ENCODE data around the gene ZNF736.
"Not testable (repeated sequence)": the region's sequence is repeated elsewhere in the genome, so short reads cannot be mapped to it uniquely, and the experiment has no call there.

The ZNF736 gene

GRCh38 chr7:64312826-64313225 lies 935 bp upstream of the ZNF736 start:
- ChIA-PET CTCF (no interaction called here), POLR2A (interaction anchor here (2.2 kb wide), 1 partner anchor 250 kb away, joined by 16 read pairs; the partner anchor contains the start of gene ZNF680)
- Histone ChIP-seq H3K4me1 (ENCODE audit: control insufficient read depth, insufficient read depth, low read length) (no peaks in the 10 kb centered on the region), H3K4me3 (ENCODE audit: low read depth, low read length) (no peak overlapping the region), H3K27ac (ENCODE audit: extremely low read depth, low read depth, low read length) (no peak overlapping the region), H3K36me3 (ENCODE audit: control insufficient read depth in 2 of 2, insufficient read depth in 1 of 2, low read length in 2 of 2) (peaks cover 0 to 13% of the 10 kb centered on the region in 2 experiments; a peak in 1 of 3 replicates), H3K9me3 (ENCODE audit: control insufficient read depth, insufficient read depth, low read depth, low read length) (no peaks in the 10 kb centered on the region)
- no peak for TF ChIP-seq ZNF777 (tag by site-specific recombination; IDR thresholded peaks at IDR 0.05; ENCODE audit: borderline replicate concordance)
- TF ChIP-seq GLIS1 (tag by site-specific recombination; IDR thresholded peaks at IDR 0.05): no peak

- Histone ChIP-seq H3K4me1 (ENCODE audit: control insufficient read depth, insufficient read depth, low read length) (no peaks in the 10 kb centered on the region), H3K36me3 (ENCODE audit: control insufficient read depth in 2 of 2, insufficient read depth in 1 of 2, low read length in 2 of 2) (peaks cover 0 to 16% of the 10 kb centered on the region in 2 experiments; a peak in 1 of 3 replicates), H3K4me3 (ENCODE audit: low read depth, low read length) (peak overlapping the region; percentile 67), H3K9me3 (ENCODE audit: control insufficient read depth, insufficient read depth, low read depth, low read length) (no peaks in the 10 kb centered on the region), H3K27ac (ENCODE audit: extremely low read depth, low read depth, low read length) (no peak overlapping the region; the same call in 1 of the 2 replicates)
- ChIA-PET POLR2A (interaction anchor here (2.2 kb wide), 1 partner anchor 248 kb away, joined by 16 read pairs; the partner anchor contains the start of gene ZNF680), CTCF (no interaction called here)
- TF ChIP-seq ZNF121 (tag by site-specific recombination; IDR thresholded peaks at IDR 0.05) (0 out of 2 replicates have a peak, but pooled peaks have one; percentile 35), ZNF155 (tag by site-specific recombination; IDR thresholded peaks at IDR 0.05) (no peak)
These were observed 805 bp downstream of the ZNF736 start for GRCh38 chr7:64314566-64314965.

GRCh38 chr7:64316031-64316742 lies 2.4 kb downstream of the ZNF736 start:
- H3K27ac ChIP-seq (ENCODE audit: extremely low read depth, low read depth, low read length); H3K4me1 ChIP-seq (ENCODE audit: control insufficient read depth, insufficient read depth, low read length); CTCF ChIA-PET; H3K9me3 ChIP-seq (ENCODE audit: control insufficient read depth, insufficient read depth, low read depth, low read length); H3K4me3 ChIP-seq (ENCODE audit: low read depth, low read length): not testable (repeated sequence)
- peaks cover 0 to 14% of the 10 kb centered on the region in 2 experiments; a peak in 1 of 3 replicates for H3K36me3 ChIP-seq (ENCODE audit: control insufficient read depth in 2 of 2, insufficient read depth in 1 of 2, low read length in 2 of 2)
- POLR2A ChIA-PET: interaction anchor here (1.0 to 1.6 kb wide), 2 partner anchors 9 kb away, joined by 3 read pairs; no protein-coding TSS in a partner anchor

- Histone ChIP-seq H3K27ac (ENCODE audit: extremely low read depth, low read depth, low read length) (no peak overlapping the region), H3K4me3 (ENCODE audit: low read depth, low read length) (no peak overlapping the region), H3K36me3 (ENCODE audit: control insufficient read depth in 2 of 2, insufficient read depth in 1 of 2, low read length in 2 of 2) (peaks cover 0 to 17% of the 10 kb centered on the region in 2 experiments; a peak in 1 of 3 replicates), H3K4me1 (ENCODE audit: control insufficient read depth, insufficient read depth, low read length) (no peaks in the 10 kb centered on the region), H3K9me3 (ENCODE audit: control insufficient read depth, insufficient read depth, low read depth, low read length) (no peaks in the 10 kb centered on the region)
- ChIA-PET CTCF (no interaction called here), POLR2A (no interaction called here)
- TF ChIP-seq SETDB1 (IDR thresholded peaks at IDR 0.05; ENCODE audit: insufficient read length, low read length) (no peak), YY1 (tag by site-specific recombination; IDR thresholded peaks at IDR 0.05) (no peak)
These were observed 7.1 kb downstream of the ZNF736 start for GRCh38 chr7:64320547-64321513.

- H3K27ac ChIP-seq (ENCODE audit: extremely low read depth, low read depth, low read length); H3K36me3 ChIP-seq (ENCODE audit: control insufficient read depth in 2 of 2, insufficient read depth in 1 of 2, low read length in 2 of 2); H3K9me3 ChIP-seq (ENCODE audit: control insufficient read depth, insufficient read depth, low read depth, low read length); H3K4me1 ChIP-seq (ENCODE audit: control insufficient read depth, insufficient read depth, low read length); H3K4me3 ChIP-seq (ENCODE audit: low read depth, low read length); POLR2A ChIA-PET; CTCF ChIA-PET: not testable (repeated sequence)
These were observed 10.4 kb downstream of the ZNF736 start for GRCh38 chr7:64324166-64324565.

- CTCF ChIA-PET; POLR2A ChIA-PET; H3K9me3 ChIP-seq (ENCODE audit: control insufficient read depth, insufficient read depth, low read depth, low read length); H3K4me1 ChIP-seq (ENCODE audit: control insufficient read depth, insufficient read depth, low read length); H3K4me3 ChIP-seq (ENCODE audit: low read depth, low read length); H3K36me3 ChIP-seq (ENCODE audit: control insufficient read depth in 2 of 2, insufficient read depth in 1 of 2, low read length in 2 of 2); H3K27ac ChIP-seq (ENCODE audit: extremely low read depth, low read depth, low read length): not testable (repeated sequence)
- TF ChIP-seq TRIM28 (IDR thresholded peaks at IDR 0.05; ENCODE audit: borderline replicate concordance, low read length) (peak; percentile 74; the same call in 1 of the 2 replicates), ZNF274 (IDR thresholded peaks at IDR 0.05; ENCODE audit: low read length) (0 out of 2 replicates have a peak, but pooled peaks have one; percentile 36), ZNF274 (tag by site-specific recombination; IDR thresholded peaks at IDR 0.05; ENCODE audit: borderline replicate concordance) (peak; percentile 80; the same call in 1 of the 2 replicates), SETDB1 (IDR thresholded peaks at IDR 0.05; ENCODE audit: insufficient read length, low read length) (peak; percentile 94)
These were observed 35.0 kb downstream of the ZNF736 start for GRCh38 chr7:64348713-64349210.
